KOPT-K1 (cell line): Measurements from ENCODE around the gene UBE2QL1.

Experiments
- H3K27ac ChIP-seq: fragments of 200-600 bp; sonication (generic); 2 replicates; pipeline ENCODE4 v1.5.1; 2016; ENCODE audit warnings: antibody characterized with exemption, mild to moderate bottlenecking, low read depth, low read length; ENCODE audit not compliant: poor library complexity, severe bottlenecking
- H3K36me3 ChIP-seq: fragments of 200-600 bp; sonication (generic); 2 replicates; pipeline ENCODE4 v1.5.1; 2017; ENCODE audit warnings: antibody characterized with exemption, mild to moderate bottlenecking, low read length, moderate library complexity; ENCODE audit not compliant: insufficient read depth
- H3K9me3 ChIP-seq: fragments of 200-600 bp; sonication (generic); 2 replicates; pipeline ENCODE4 v1.5.1; 2017; ENCODE audit warnings: antibody characterized with exemption, low read length, mild to moderate bottlenecking; ENCODE audit not compliant: insufficient read depth, poor library complexity, severe bottlenecking

UBE2QL1 gene

GRCh38 chr5:6525910-6526309 is 77.3 kb downstream of the UBE2QL1 start:
- H3K36me3 ChIP-seq = no peaks in the 10 kb centered on the region
- H3K27ac ChIP-seq = no peak overlapping the region
- H3K9me3 ChIP-seq = no peaks in the 10 kb centered on the region

GRCh38 chr5:6527749-6528455 is 79.2 kb downstream of the UBE2QL1 start:
- no peaks in the 10 kb centered on the region for H3K9me3 ChIP-seq
- no peak overlapping the region for H3K27ac ChIP-seq
- H3K36me3 ChIP-seq = no peaks in the 10 kb centered on the region

GRCh38 chr5:6535594-6535993 is 86.9 kb downstream of the UBE2QL1 start:
- no peaks in the 10 kb centered on the region for H3K36me3 ChIP-seq
- no peaks in the 10 kb centered on the region for H3K9me3 ChIP-seq
- H3K27ac ChIP-seq = no peak overlapping the region

- no peak overlapping the region for H3K27ac ChIP-seq
- H3K9me3 ChIP-seq = no peaks in the 10 kb centered on the region
- no peaks in the 10 kb centered on the region for H3K36me3 ChIP-seq
These were observed 90.4 kb downstream of the UBE2QL1 start for GRCh38 chr5:6539060-6539459.

GRCh38 chr5:6540111-6540827 is 91.6 kb downstream of the UBE2QL1 start:
- Histone ChIP-seq H3K36me3 (no peaks in the 10 kb centered on the region), H3K27ac (no peak overlapping the region), H3K9me3 (no peaks in the 10 kb centered on the region)

- H3K36me3 ChIP-seq = no peaks in the 10 kb centered on the region
- H3K27ac ChIP-seq = no peak overlapping the region
- H3K9me3 ChIP-seq = no peaks in the 10 kb centered on the region
These were observed 92.8 kb downstream of the UBE2QL1 start for GRCh38 chr5:6541256-6542013.

- Histone ChIP-seq H3K36me3 (no peaks in the 10 kb centered on the region), H3K27ac (no peak overlapping the region), H3K9me3 (no peaks in the 10 kb centered on the region)
These were observed 94.0 kb downstream of the UBE2QL1 start for GRCh38 chr5:6542421-6543345.

GRCh38 chr5:6543346-6543730 is 94.7 kb downstream of the UBE2QL1 start:
- Histone ChIP-seq H3K27ac (no peak overlapping the region), H3K36me3 (no peaks in the 10 kb centered on the region), H3K9me3 (no peaks in the 10 kb centered on the region)

- Histone ChIP-seq H3K36me3 (no peaks in the 10 kb centered on the region), H3K27ac (no peak overlapping the region), H3K9me3 (no peaks in the 10 kb centered on the region)
These were observed 95.3 kb downstream of the UBE2QL1 start for GRCh38 chr5:6543830-6544560.
